Measurements from ENCODE around the gene CTBP2. TPM values are rescaled to one million over a fixed set of nuclear protein-coding genes. Genes with fewer than 3 reads are reported as not detected.

CTBP2 gene
- total RNA-seq, 1 experiment from 2014 or later: 77.8 TPM

DNA sequence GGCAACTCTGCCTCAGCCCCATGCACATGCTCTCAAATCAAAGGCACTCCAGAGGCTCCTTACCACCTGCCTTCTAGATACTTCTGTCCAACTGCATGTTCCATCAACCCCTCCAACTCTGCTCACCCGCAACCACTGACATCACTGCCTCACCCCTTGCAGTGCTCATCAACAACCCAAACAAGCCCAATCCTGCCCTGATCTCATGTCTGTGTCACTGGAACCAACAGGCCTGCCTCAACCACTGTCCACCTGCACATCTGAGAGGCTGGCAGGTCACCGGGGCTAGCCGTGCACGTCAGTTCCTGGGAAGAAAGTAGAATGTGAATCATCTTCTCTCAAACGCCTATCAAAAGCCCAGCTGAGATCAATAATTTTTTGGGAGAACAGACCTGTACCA is 33.3 kb downstream of the CTBP2 start:
- Histone ChIP-seq H3K9me3 (ENCODE audit: low read depth, low read length, poor library complexity, severe bottlenecking) (no peaks in the 10 kb centered on the region), H3K4me1 (ENCODE audit: insufficient read depth, low read length, poor library complexity, severe bottlenecking) (peaks cover 21% of the 10 kb centered on the region), H3K4me3 (ENCODE audit: low read depth, low read length, poor library complexity, severe bottlenecking) (no peak overlapping the region), H3K27me3 (replicated peaks; ENCODE audit: insufficient read depth, low read depth, low read length, poor library complexity) (no peaks in the 10 kb centered on the region), H3K36me3 (ENCODE audit: insufficient read depth, low read length, poor library complexity, severe bottlenecking) (peaks cover 15% of the 10 kb centered on the region), H3K27ac (ENCODE audit: low read depth, low read length, poor library complexity, severe bottlenecking) (no peak overlapping the region)
- DNase-seq (ENCODE audit: low spot score): no peak
- intact Hi-C loops (cut with micrococcal nuclease; ENCODE audit: unreplicated experiment): no loop called here
- no TSS peak for BruUV-seq (replicated peaks)
- ChIA-PET POLR2A (ENCODE audit: low non-redundant PET) (no interaction called here), CTCF (no interaction called here)
- TF ChIP-seq, protein P1, sequence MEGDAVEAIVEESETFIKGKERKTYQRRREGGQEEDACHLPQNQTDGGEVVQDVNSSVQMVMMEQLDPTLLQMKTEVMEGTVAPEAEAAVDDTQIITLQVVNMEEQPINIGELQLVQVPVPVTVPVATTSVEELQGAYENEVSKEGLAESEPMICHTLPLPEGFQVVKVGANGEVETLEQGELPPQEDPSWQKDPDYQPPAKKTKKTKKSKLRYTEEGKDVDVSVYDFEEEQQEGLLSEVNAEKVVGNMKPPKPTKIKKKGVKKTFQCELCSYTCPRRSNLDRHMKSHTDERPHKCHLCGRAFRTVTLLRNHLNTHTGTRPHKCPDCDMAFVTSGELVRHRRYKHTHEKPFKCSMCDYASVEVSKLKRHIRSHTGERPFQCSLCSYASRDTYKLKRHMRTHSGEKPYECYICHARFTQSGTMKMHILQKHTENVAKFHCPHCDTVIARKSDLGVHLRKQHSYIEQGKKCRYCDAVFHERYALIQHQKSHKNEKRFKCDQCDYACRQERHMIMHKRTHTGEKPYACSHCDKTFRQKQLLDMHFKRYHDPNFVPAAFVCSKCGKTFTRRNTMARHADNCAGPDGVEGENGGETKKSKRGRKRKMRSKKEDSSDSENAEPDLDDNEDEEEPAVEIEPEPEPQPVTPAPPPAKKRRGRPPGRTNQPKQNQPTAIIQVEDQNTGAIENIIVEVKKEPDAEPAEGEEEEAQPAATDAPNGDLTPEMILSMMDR (conservative IDR thresholded peaks at IDR 0.05; ENCODE audit: low read depth, low read length): no peak
- no peak for TF ChIP-seq EZH2 (IDR thresholded peaks at IDR 0.05; ENCODE audit: borderline replicate concordance, low read depth, low read length, poor library complexity, severe bottlenecking)

DNA sequence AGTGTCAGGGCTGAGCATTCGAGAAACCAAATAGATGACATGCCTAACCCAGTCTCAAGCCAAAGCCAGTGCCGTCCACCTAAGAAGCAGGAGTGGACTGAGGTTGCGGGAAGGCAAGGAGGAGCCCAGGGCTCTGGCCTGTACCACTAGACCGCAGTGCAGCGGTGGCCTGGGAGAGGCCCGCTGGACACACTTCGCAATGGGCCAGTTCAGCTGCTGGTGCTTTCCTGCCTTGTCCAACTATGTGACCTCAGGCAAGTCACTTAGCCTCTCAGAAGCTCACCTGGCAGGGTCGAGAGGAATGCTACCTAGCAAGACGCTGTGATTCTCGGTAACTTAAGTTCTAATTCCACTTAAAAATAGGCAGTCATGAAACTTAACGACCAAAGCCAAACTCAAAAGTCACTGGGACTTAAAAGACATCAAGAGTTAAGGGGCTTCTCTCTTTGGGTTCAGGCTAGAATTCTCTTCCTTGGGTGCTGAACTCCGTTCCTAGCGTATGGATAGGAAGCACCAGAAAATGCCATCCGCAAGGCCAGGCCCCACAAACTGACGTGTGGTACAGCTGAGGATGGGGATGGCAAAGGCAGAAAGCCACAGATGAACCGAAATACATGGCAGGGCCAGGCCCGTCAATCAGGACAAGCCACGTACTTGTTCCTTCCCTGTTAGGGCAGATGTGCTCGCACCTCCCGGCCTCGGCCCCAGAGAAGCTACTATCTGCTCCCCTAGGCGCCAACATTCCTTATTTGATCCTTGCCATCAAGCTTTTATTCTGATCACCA is 34.2 kb downstream of the CTBP2 start:
- DNase-seq (ENCODE audit: low spot score): no peak
- H3K4me3 ChIP-seq (ENCODE audit: low read depth, low read length, poor library complexity, severe bottlenecking): no peak overlapping the region
- no peak for TF ChIP-seq EZH2 (IDR thresholded peaks at IDR 0.05; ENCODE audit: borderline replicate concordance, low read depth, low read length, poor library complexity, severe bottlenecking)
- TF ChIP-seq, protein P1 (conservative IDR thresholded peaks at IDR 0.05; ENCODE audit: low read depth, low read length): no peak
- H3K27me3 ChIP-seq (replicated peaks; ENCODE audit: insufficient read depth, low read depth, low read length, poor library complexity): no peaks in the 10 kb centered on the region
- H3K4me1 ChIP-seq (ENCODE audit: insufficient read depth, low read length, poor library complexity, severe bottlenecking): peaks cover 25% of the 10 kb centered on the region
- no TSS peak for BruUV-seq (replicated peaks)
- H3K9me3 ChIP-seq (ENCODE audit: low read depth, low read length, poor library complexity, severe bottlenecking): no peaks in the 10 kb centered on the region
- no peak overlapping the region for H3K27ac ChIP-seq (ENCODE audit: low read depth, low read length, poor library complexity, severe bottlenecking)
- H3K36me3 ChIP-seq (ENCODE audit: insufficient read depth, low read length, poor library complexity, severe bottlenecking): peaks cover 9% of the 10 kb centered on the region
- ChIA-PET POLR2A (ENCODE audit: low non-redundant PET) (no interaction called here), CTCF (no interaction called here)
- intact Hi-C loops (cut with micrococcal nuclease; ENCODE audit: unreplicated experiment): no loop called here

DNA sequence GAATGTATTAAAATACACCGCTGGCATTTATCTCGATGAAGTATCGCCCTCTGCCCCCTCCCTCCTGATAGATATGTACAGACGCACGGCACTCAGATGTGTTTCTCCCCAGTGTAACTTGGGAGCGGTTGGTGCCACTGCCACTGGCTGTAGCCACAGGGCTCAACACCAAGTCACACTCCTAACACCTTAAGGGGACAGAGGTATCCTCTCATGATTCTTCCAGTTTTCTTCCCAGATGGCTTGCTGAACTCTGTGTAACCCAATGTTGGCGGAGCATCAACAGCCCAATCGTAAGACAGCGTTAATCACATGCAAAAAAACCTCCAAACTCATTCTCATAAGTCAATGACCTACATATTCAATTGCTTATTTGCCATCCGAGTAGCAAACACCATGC is 35.5 kb downstream of the CTBP2 start:
- DNase-seq (ENCODE audit: low spot score): no peak
- CTCF ChIA-PET: interaction anchor here (0.6 kb wide), 1 partner anchor 505 kb away, joined by 3 read pairs; no protein-coding TSS in a partner anchor
- H3K4me3 ChIP-seq (ENCODE audit: low read depth, low read length, poor library complexity, severe bottlenecking): no peak overlapping the region
- no peaks in the 10 kb centered on the region for H3K36me3 ChIP-seq (ENCODE audit: insufficient read depth, low read length, poor library complexity, severe bottlenecking)
- H3K27me3 ChIP-seq (replicated peaks; ENCODE audit: insufficient read depth, low read depth, low read length, poor library complexity): no peaks in the 10 kb centered on the region
- peaks cover 35% of the 10 kb centered on the region for H3K4me1 ChIP-seq (ENCODE audit: insufficient read depth, low read length, poor library complexity, severe bottlenecking)
- no peaks in the 10 kb centered on the region for H3K9me3 ChIP-seq (ENCODE audit: low read depth, low read length, poor library complexity, severe bottlenecking)
- POLR2A ChIA-PET (ENCODE audit: low non-redundant PET): no interaction called here
- BruUV-seq (replicated peaks): no TSS peak
- intact Hi-C loops (cut with micrococcal nuclease; ENCODE audit: unreplicated experiment): no loop called here
- H3K27ac ChIP-seq (ENCODE audit: low read depth, low read length, poor library complexity, severe bottlenecking): no peak overlapping the region
- no peak for TF ChIP-seq EZH2 (IDR thresholded peaks at IDR 0.05; ENCODE audit: borderline replicate concordance, low read depth, low read length, poor library complexity, severe bottlenecking)
- TF ChIP-seq, protein P1 (conservative IDR thresholded peaks at IDR 0.05; ENCODE audit: low read depth, low read length): no peak
